Measurements from ENCODE around the gene SLC8A1.

Gene SLC8A1

GRCh38 chr2:40420478-40420877 lies 31.4 kb downstream of the SLC8A1 start:
- no peak for DNase-seq (ENCODE audit: low spot score)

GRCh38 chr2:40419364-40419762 lies 32.5 kb downstream of the SLC8A1 start:
- DNase-seq (ENCODE audit: low spot score): no peak

- no peak for DNase-seq (ENCODE audit: low spot score)
Measured at GRCh38 chr2:40418614-40419363, 33.1 kb downstream of the SLC8A1 start.

GRCh38 chr2:40416486-40416885 lies 35.4 kb downstream of the SLC8A1 start:
- DNase-seq (ENCODE audit: low spot score): no peak

- no peak for DNase-seq (ENCODE audit: low spot score)
Measured at GRCh38 chr2:40415391-40415790, 36.5 kb downstream of the SLC8A1 start.

GRCh38 chr2:40412456-40412855 lies 39.4 kb downstream of the SLC8A1 start:
- no peak for DNase-seq (ENCODE audit: low spot score)

GRCh38 chr2:40410695-40411094 lies 41.2 kb downstream of the SLC8A1 start:
- no peak for DNase-seq (ENCODE audit: low spot score)

GRCh38 chr2:40409734-40410133 lies 42.2 kb downstream of the SLC8A1 start:
- no peak for DNase-seq (ENCODE audit: low spot score)

GRCh38 chr2:40406485-40407289 lies 45.2 kb downstream of the SLC8A1 start:
- DNase-seq (ENCODE audit: low spot score): no peak

- no peak for DNase-seq (ENCODE audit: low spot score)
Measured at GRCh38 chr2:40405465-40405864, 46.4 kb downstream of the SLC8A1 start.

- no peak for DNase-seq (ENCODE audit: low spot score)
Measured at GRCh38 chr2:40404517-40404916, 47.4 kb downstream of the SLC8A1 start.

GRCh38 chr2:40403233-40403836 lies 48.6 kb downstream of the SLC8A1 start:
- DNase-seq (ENCODE audit: low spot score): no peak

GRCh38 chr2:40401896-40402295 lies 50.0 kb downstream of the SLC8A1 start:
- no peak for DNase-seq (ENCODE audit: low spot score)

- DNase-seq (ENCODE audit: low spot score): no peak
Measured at GRCh38 chr2:40400336-40400953, 51.4 kb downstream of the SLC8A1 start.

GRCh38 chr2:40397765-40398164 lies 54.1 kb downstream of the SLC8A1 start:
- no peak for DNase-seq (ENCODE audit: low spot score)

- DNase-seq (ENCODE audit: low spot score): no peak
Measured at GRCh38 chr2:40396124-40396523, 55.8 kb downstream of the SLC8A1 start.

- DNase-seq (ENCODE audit: low spot score): no peak
Measured at GRCh38 chr2:40395169-40396073, 56.5 kb downstream of the SLC8A1 start.

- no peak for DNase-seq (ENCODE audit: low spot score)
Measured at GRCh38 chr2:40394597-40394996, 57.3 kb downstream of the SLC8A1 start.

- no peak for DNase-seq (ENCODE audit: low spot score)
Measured at GRCh38 chr2:40394031-40394430, 57.9 kb downstream of the SLC8A1 start.

- DNase-seq (ENCODE audit: low spot score): no peak
Measured at GRCh38 chr2:40388161-40388560, 63.7 kb downstream of the SLC8A1 start.

- DNase-seq (ENCODE audit: low spot score): no peak
Measured at GRCh38 chr2:40386177-40386576, 65.7 kb downstream of the SLC8A1 start.
